ENCODE data around the gene ZNF726. TPM values are rescaled to one million over a fixed set of nuclear protein-coding genes. Genes with fewer than 3 reads are reported as not detected.

ZNF726 gene
- 1 to 10 TPM in 1 of 4 donors, under 1 TPM in 3; 0.65 to 1.3 (median 0.76) TPM for total RNA-seq

DNA sequence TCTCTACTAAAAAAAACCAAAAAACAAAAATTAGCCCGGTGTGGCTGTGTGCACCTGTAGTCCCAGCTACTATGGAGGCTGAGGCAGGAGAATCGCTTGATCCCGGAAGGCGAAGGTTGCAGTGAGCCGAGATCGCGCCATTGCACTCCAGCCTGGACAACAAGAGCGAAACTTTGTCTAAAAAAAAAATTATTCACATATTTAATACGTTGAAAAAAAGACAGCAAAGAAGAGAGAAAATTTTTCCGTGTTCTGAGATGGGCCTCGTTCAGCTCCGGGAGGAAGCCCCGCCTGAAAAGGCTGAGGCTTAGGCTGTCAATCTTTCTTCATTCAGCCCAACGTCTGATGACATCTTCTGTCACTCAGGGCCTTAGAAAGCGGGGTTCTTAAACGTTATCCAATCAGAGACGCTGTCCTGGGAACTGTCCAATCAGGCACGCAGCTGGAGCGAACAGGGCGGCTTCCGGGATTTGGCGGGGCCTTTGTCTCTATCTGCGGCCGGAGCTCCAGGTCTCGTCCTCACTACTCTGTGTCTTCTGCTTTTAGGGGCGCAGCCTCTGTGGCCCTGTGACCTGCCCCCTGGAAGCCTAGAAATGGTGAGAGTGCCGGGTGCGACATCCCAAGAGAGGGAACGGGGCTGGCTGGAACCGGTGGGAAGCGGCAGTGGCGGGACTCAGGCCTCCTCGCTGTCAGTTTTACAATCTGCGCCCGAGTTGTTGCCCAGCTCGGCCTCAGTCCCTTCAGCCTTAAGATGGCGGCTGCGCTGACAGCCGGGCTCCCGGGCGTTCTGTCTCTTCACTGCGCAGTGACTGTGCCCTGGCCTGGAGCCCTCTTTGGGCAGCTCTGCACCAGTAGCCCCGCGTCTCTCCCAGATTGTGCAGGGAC is at the start of gene ZNF726:
TSS of gene ZNF726 (plus strand) at position 485 of the 885 bp plus-strand sequence. CDS start at position 594, 109 bp downstream.
- TF ChIP-seq, protein P1, sequence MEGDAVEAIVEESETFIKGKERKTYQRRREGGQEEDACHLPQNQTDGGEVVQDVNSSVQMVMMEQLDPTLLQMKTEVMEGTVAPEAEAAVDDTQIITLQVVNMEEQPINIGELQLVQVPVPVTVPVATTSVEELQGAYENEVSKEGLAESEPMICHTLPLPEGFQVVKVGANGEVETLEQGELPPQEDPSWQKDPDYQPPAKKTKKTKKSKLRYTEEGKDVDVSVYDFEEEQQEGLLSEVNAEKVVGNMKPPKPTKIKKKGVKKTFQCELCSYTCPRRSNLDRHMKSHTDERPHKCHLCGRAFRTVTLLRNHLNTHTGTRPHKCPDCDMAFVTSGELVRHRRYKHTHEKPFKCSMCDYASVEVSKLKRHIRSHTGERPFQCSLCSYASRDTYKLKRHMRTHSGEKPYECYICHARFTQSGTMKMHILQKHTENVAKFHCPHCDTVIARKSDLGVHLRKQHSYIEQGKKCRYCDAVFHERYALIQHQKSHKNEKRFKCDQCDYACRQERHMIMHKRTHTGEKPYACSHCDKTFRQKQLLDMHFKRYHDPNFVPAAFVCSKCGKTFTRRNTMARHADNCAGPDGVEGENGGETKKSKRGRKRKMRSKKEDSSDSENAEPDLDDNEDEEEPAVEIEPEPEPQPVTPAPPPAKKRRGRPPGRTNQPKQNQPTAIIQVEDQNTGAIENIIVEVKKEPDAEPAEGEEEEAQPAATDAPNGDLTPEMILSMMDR (IDR thresholded peaks at IDR 0.05; ENCODE audit: low read depth): no peak

DNA sequence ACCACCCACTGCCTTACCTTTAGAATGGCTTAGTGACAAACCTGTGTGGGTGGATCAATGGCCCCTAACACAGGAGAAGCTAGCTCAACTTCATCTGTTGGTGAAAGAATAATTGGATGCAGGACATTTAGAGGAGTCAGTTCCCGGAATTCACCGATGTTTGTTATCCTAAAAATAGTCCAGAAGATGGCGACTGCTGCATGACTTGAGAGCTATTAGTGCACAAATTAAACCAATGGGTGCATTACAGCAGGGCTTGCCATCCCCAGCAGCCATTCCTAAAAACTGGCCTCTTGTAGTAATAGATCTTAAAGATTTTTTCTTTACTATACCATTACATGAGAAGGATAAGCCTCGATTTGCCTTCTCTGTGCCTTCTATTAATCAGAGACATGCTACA is 46.8 kb upstream of the ZNF726 start:
- TF ChIP-seq, protein P1 (IDR thresholded peaks at IDR 0.05; ENCODE audit: low read depth): no peak

DNA sequence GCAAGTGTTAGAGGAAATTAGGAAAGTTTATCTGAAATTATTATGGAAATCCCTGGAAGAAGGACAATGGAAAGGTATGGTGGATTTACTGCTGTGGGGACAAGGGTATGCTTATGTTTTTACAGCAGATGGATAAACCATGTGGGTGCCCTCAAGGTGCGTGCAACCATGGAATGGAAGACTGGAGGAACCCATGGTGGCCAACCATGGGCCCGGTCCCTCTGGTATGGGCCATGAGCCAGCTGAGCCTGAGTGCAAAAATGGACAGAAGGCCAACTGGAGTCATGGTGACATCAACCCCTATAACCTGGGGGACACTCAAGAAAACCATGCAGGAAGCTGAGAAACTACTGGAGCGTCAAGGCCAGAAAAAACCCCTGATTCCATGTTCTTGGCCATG is 46.1 kb upstream of the ZNF726 start:
- TF ChIP-seq, protein P1 (IDR thresholded peaks at IDR 0.05; ENCODE audit: low read depth): no peak

DNA sequence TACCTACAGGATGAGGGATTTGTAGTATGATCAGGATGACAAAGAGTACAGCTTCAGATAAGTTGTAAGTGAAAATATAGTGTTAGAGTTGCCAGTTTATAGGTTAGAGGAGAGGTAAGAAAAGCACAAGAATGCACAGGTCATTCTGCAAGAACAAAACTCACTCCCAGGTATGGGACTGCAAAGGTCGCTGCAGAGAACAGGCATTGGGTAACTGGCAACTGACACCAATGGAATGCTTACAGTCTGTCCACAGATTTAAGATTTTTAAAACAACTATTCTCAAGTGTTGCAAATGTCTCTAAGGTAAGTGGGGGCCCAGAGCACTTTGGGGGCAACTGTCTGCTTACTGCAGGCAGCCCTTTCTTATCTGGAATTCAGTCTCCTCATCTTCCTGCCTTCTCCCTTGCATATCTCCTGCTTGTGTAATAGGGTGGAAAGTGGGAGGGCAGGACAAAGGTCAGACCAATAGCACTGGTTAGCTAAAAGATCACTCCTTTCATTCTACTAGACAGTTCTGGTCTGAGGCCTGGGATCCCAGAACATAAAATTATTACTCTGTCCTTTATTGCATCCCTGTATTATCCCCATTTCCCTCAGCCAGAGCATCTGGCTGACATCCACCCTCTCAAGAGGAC is 42.3 kb upstream of the ZNF726 start:
- TF ChIP-seq, protein P1 (IDR thresholded peaks at IDR 0.05; ENCODE audit: low read depth): no peak

DNA sequence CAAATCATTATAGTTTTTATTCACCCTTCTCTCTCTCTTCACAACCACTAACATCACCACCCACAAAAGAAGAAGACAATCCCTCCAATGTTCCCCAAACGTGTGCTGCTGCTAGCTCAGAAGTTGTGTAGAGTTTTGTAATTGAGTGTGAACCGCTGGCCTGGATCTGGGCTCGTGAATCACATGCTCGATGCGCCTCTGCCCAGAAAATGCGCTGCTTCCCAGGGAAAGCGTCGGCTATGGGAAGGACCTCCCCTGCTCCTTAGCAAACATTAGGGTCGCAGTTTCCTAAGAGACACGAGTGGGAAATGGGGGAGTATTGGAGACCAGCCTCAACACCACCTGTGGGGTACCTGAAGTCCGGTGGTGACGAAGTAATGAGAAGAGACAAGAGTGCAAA is 38.4 kb upstream of the ZNF726 start:
- TF ChIP-seq, protein P1 (IDR thresholded peaks at IDR 0.05; ENCODE audit: low read depth): no peak

DNA sequence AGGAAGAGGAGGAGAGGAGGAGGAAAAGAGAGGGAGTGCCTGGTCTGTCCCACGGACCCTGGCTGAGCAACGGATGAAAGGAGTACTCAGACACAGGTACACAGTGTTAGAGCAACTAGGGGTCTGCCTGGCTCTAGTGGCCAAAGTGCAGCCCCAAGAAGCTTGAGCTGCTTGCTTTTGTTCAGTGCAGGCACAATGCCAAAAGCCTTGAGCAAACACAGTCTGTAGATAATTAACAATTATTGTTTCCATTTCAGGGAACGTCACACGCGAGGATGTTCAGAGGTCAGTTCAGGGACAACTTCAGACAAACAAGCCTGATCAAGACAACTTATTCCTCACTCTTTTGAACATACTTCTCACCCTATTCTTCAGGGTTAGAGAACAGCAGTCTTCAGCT is 32.2 kb upstream of the ZNF726 start:
- TF ChIP-seq, protein P1 (IDR thresholded peaks at IDR 0.05; ENCODE audit: low read depth): no peak

DNA sequence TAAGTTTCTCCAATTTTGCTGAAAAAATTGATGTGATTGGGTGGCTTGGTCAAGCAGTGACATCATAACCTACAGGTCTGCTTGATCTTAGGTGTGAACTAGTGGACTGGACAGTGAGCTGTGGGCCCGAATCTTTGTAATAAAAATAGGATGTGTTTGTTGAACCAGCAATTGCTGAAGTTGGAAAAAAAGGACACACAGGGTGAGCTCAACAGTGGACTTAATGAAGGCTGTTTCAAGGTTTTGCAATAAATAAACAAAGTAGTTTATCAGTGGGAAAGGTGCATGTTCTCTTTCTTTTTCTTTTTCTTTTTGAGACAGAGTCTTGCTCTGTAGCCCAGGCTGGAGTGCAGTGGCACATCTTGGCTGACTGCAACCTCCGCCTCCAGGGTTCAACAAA is 30.3 kb upstream of the ZNF726 start:
- TF ChIP-seq, protein P1 (IDR thresholded peaks at IDR 0.05; ENCODE audit: low read depth): no peak
